GM12878 (cell line): ENCODE results near the gene IER2. TPM values are rescaled to one million over a fixed set of nuclear protein-coding genes. Genes with fewer than 3 reads are reported as not detected.

ENCODE experiments used
- BRCA1 ChIP-seq: IDR thresholded peaks from 2 replicates; pipeline ENCODE4 v1.6.1; 2011; ENCODE audit warnings: low read depth, low read length, improper control_type of control experiment
- CHD1 ChIP-seq: IDR thresholded peaks from 2 replicates; pipeline ENCODE4 v1.6.1; 2012; ENCODE audit warnings: low read depth, low read length, improper control_type of control experiment
- EED ChIP-seq: sonication (generic); IDR thresholded peaks from 2 replicates; pipeline ENCODE4 v1.6.1; 2016; ENCODE audit warnings: antibody characterized with exemption, low read depth
- IKZF1 ChIP-seq: fragments of 450-650 bp; conservative IDR thresholded peaks from 2 replicates; pipeline ENCODE4 v1.6.1; 2017; ENCODE audit warnings: antibody characterized with exemption, mild to moderate bottlenecking
- IRF4 ChIP-seq: IDR thresholded peaks from 2 replicates; pipeline ENCODE4 v1.6.1; 2011; ENCODE audit warnings: low read depth, low read length
- MLLT1 ChIP-seq: fragments of 450-650 bp; IDR thresholded peaks from 2 replicates; pipeline ENCODE4 v1.6.1; 2016; ENCODE audit warnings: mild to moderate bottlenecking
- POLR2AphosphoS2 ChIP-seq: IDR thresholded peaks from 2 replicates; pipeline ENCODE4 v1.6.1; 2011; ENCODE audit warnings: low read depth, mild to moderate bottlenecking, low read length, improper control_type of control experiment, moderate library complexity
- POU2F2 ChIP-seq: IDR thresholded peaks from 3 replicates; pipeline ENCODE4 v1.6.1; 2011; ENCODE audit warnings: low read depth, mild to moderate bottlenecking, low read length, borderline replicate concordance
- RELB ChIP-seq: fragments of 450-650 bp; IDR thresholded peaks from 2 replicates; pipeline ENCODE4 v1.6.1; 2017; ENCODE audit warnings: low read depth, mild to moderate bottlenecking, moderate library complexity
- RFX5 ChIP-seq: IDR thresholded peaks from 2 replicates; pipeline ENCODE4 v1.6.1; 2011; ENCODE audit warnings: low read depth, low read length, improper control_type of control experiment
- SPI1 ChIP-seq: IDR thresholded peaks from 2 replicates; pipeline ENCODE4 v1.6.1; 2011; ENCODE audit warnings: low read depth, mild to moderate bottlenecking, low read length, moderate library complexity, borderline replicate concordance; ENCODE audit not compliant: insufficient read depth
- SUZ12 ChIP-seq: fragments of 200-600 bp; sonication (generic); IDR thresholded peaks from one replicate; pipeline ENCODE4 v1.6.1; 2018; ENCODE audit warnings: antibody characterized with exemption, mild to moderate bottlenecking; ENCODE audit not compliant: unreplicated experiment
- TCF12 ChIP-seq: IDR thresholded peaks from 2 replicates; pipeline ENCODE4 v1.6.1; 2011; ENCODE audit warnings: low read depth, mild to moderate bottlenecking, low read length
- TCF7 ChIP-seq: IDR thresholded peaks from 2 replicates; pipeline ENCODE4 v1.6.1; 2014; ENCODE audit warnings: antibody characterized with exemption, borderline replicate concordance
- ZNF207 ChIP-seq: fragments of 450-650 bp; IDR thresholded peaks from 2 replicates; pipeline ENCODE4 v1.6.1; 2014; ENCODE audit warnings: antibody characterized with exemption, mild to moderate bottlenecking, borderline replicate concordance
- polyA plus RNA-seq, 11 experiments: library from polyadenylated mRNA; depleted of rRNA in 4 of 11; unstranded in 6 of 11; stranded (reverse) in 5 of 11; fragments of >200 nt; fragmentation: Nextera tagmentation in 4 of 11; fragmentation: Illumina TruSeq in 1 of 11; extraction: Ambion mirVana in 4 of 11; extraction: Trizol in 1 of 11; gene quantifications; 1 replicate in 1 of 11; 2 replicates in 10 of 11; pipeline versions ENCODE4 v1.2.1 to v1.2.3, GENCODE V29; 2011 to 2016; ENCODE audit warnings: inconsistent platforms in 2 of 11, missing spikeins in 2 of 11, low read depth in 1 of 11
- total RNA-seq, 4 experiments: library from RNA; depleted of rRNA in 3 of 4; stranded (reverse); fragments of >200 nt in 3 of 4; fragmentation: Illumina TruSeq in 1 of 4; extraction: Trizol in 1 of 4; gene quantifications; 2 replicates each; pipeline versions ENCODE4 v1.2.1 to v1.2.3, GENCODE V29; 2013 to 2021
- TF ChIP-seq, protein P1 (sequence below): IDR thresholded peaks from 2 replicates; pipeline ENCODE4 v1.6.1; 2011; ENCODE audit warnings: borderline replicate concordance, low read depth, mild to moderate bottlenecking, moderate library complexity, mixed read lengths, low read length; ENCODE audit not compliant: insufficient read depth; ENCODE audit errors: extremely low read length

The IER2 gene
- total and polyA plus RNA-seq, 10 of the 15 experiments (the other 5 are each of a cell fraction or from before 2014, with no cell fraction given) = 2.8 to 94.5 (median 24.9) TPM

DNA sequence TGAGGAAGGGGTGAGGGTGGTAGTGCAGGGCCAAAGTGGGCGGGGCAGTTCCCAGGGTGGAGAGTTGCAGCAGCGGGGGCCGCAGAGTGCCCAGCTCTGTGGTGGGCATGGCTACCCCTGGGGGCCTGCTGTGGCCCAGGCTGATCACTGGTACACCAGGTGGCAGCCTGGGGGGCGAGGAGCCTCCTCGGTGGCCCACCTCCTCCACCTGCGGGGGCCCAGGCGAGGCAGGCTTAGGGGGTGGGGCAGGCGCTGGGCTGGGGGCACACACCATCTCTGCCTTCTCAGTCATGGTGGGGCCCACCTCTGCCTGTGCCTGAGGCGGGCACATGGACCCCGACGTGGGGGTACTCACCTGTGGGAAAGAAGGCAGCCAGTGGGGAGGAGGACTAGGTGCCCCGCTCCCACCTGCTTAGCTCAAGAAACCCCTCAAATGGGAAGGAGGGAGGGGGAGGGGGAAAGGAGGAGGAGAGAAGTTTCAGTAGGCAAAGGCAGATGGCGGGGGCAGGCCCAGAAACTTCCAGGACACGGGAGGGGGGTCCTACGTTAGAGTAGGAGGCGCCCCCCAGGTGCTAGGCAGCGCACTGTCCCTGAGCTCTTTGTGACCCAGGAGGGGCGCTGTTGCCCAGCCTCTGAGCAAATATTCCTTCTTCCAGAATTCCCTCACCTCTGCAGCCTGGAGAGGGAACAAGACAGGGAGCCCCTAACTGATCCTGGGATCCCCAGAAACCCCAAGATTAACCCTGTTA lies 49.2 kb upstream of the IER2 start (continued):
- no peak for TF ChIP-seq CHD1
- no peak for TF ChIP-seq POU2F2
- no peak for TF ChIP-seq SPI1
- no peak for TF ChIP-seq RELB
- no peak for TF ChIP-seq POLR2AphosphoS2
- TF ChIP-seq TCF7 = no peak
- TF ChIP-seq, protein P1, sequence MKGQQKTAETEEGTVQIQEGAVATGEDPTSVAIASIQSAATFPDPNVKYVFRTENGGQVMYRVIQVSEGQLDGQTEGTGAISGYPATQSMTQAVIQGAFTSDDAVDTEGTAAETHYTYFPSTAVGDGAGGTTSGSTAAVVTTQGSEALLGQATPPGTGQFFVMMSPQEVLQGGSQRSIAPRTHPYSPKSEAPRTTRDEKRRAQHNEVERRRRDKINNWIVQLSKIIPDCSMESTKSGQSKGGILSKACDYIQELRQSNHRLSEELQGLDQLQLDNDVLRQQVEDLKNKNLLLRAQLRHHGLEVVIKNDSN = no peak
- no peak for TF ChIP-seq TCF12
- TF ChIP-seq BRCA1 = no peak
- TF ChIP-seq ZNF207 = no peak
- TF ChIP-seq SUZ12 = no peak
- no peak for TF ChIP-seq RFX5
- TF ChIP-seq IKZF1 = 0 out of 2 replicates have a peak, but pooled peaks have one; percentile 33
- TF ChIP-seq IRF4 = no peak
- no peak for TF ChIP-seq MLLT1
- 0 out of 2 replicates have a peak, but pooled peaks have one; percentile 20 for TF ChIP-seq EED
